OCI-LY1 (cell line): Measurements from ENCODE around the gene CNPY4.

ENCODE experiments used
- H2AFZ ChIP-seq: fragments of 200-600 bp; sonication (generic), shearing (Covaris generic); 2 replicates; pipeline ENCODE4 v1.6.0; 2014; ENCODE audit warnings: antibody characterized with exemption, mild to moderate bottlenecking, low read length
- H3F3A ChIP-seq: fragments of 200-600 bp; sonication (generic), shearing (Covaris generic); 2 replicates; pipeline ENCODE4 v1.6.0; 2014; ENCODE audit warnings: mild to moderate bottlenecking, antibody characterized with exemption, low read length, moderate library complexity; ENCODE audit not compliant: insufficient read depth
- H3K27ac ChIP-seq: fragments of 200-600 bp; sonication (generic); 2 replicates; pipeline ENCODE4 v1.5.1; 2014; ENCODE audit warnings: low read length, mixed run types, mild to moderate bottlenecking, low read depth; ENCODE audit not compliant: poor library complexity, severe bottlenecking
- H3K27me3 ChIP-seq: fragments of 200-600 bp; sonication (generic); 2 replicates; pipeline ENCODE4 v1.6.0; 2014; ENCODE audit warnings: antibody characterized with exemption, mild to moderate bottlenecking, low read length, moderate library complexity; ENCODE audit not compliant: insufficient read depth
- H3K36me3 ChIP-seq: fragments of 200-600 bp; sonication (generic); 2 replicates; pipeline ENCODE4 v1.6.1; 2014; ENCODE audit warnings: mild to moderate bottlenecking, antibody characterized with exemption, low read length, moderate library complexity, mixed read lengths; ENCODE audit not compliant: insufficient read depth
- H3K4me1 ChIP-seq: fragments of 200-600 bp; sonication (generic); 2 replicates; pipeline ENCODE4 v1.5.1; 2014; ENCODE audit warnings: mild to moderate bottlenecking, low read length, moderate library complexity; ENCODE audit not compliant: insufficient read depth, severe bottlenecking
- H3K4me2 ChIP-seq: fragments of 200-600 bp; sonication (generic), shearing (Covaris generic); 2 replicates; pipeline ENCODE4 v1.6.1; 2014; ENCODE audit warnings: low read length
- H3K4me3 ChIP-seq: fragments of 200-600 bp; sonication (generic); 2 replicates; pipeline ENCODE4 v1.5.1; 2014; ENCODE audit warnings: low read length, low read depth, mild to moderate bottlenecking, mixed read lengths; ENCODE audit not compliant: poor library complexity, severe bottlenecking
- H3K79me2 ChIP-seq: fragments of 200-600 bp; shearing (Covaris generic); 2 replicates; pipeline ENCODE4 v1.6.1; 2016; ENCODE audit warnings: mixed run types, low read length, mixed read lengths; ENCODE audit not compliant: insufficient read depth
- H3K9ac ChIP-seq: fragments of 200-600 bp; sonication (generic), shearing (Covaris generic); 2 replicates; pipeline ENCODE4 v1.6.1; 2014; ENCODE audit warnings: mild to moderate bottlenecking, low read length, mixed read lengths
- H3K9me2 ChIP-seq: fragments of 200-600 bp; sonication (generic), shearing (Covaris generic); 2 replicates; pipeline ENCODE4 v1.6.1; 2014; ENCODE audit warnings: low read depth, mild to moderate bottlenecking, low read length, mixed read lengths
- H3K9me3 ChIP-seq: fragments of 200-600 bp; shearing (Covaris generic); 2 replicates; pipeline ENCODE4 v1.6.1; 2014; ENCODE audit warnings: low read length, mixed read lengths
- H4K20me1 ChIP-seq: fragments of 200-600 bp; sonication (generic), shearing (Covaris generic); 2 replicates; pipeline ENCODE4 v1.6.0; 2016; ENCODE audit warnings: mild to moderate bottlenecking, low read length; ENCODE audit not compliant: insufficient read depth
- EZH2 ChIP-seq: fragments of 200-600 bp; sonication (generic), shearing (Covaris generic); IDR thresholded peaks from 2 replicates; pipeline ENCODE4 v1.8.0; 2017; ENCODE audit warnings: borderline replicate concordance, mixed run types, mild to moderate bottlenecking, antibody characterized with exemption, low read length, moderate library complexity, mixed read lengths
- TF ChIP-seq, protein P1 (sequence below): fragments of 200-600 bp; sonication (generic), shearing (Covaris generic); IDR thresholded peaks from 2 replicates; pipeline ENCODE4 v1.5.1; 2017; ENCODE audit warnings: mild to moderate bottlenecking, antibody characterized with exemption, low read length, moderate library complexity, mixed read lengths

CNPY4 gene

DNA sequence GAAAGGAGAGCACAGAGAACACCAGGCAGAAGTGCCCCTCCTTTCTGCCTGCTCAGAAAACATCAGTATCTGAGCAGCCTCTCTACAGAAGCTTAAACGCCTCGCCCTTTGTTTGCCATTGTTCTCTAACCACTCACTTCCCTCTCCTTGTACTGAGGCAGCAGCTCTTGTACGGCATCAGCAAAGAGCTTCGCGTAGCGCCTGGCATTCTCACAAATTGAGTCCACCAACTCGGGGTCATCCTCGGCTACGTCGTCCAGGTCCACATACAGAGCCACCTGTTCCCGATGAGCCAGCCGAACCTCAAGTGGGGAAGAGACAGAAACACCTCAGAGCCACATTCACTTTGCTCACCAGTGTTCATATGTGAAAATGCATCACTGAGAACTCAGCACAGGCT, 20.0 kb upstream of the CNPY4 start:
- H4K20me1 ChIP-seq = no peaks in the 10 kb centered on the region
- 0 out of 2 replicates have a peak, but pooled peaks cover 4% of the 10 kb centered on the region for H3F3A ChIP-seq
- peak overlapping the region; percentile 74 for H3K4me2 ChIP-seq
- H3K4me3 ChIP-seq = peak overlapping the region; percentile 87
- no peaks in the 10 kb centered on the region for H3K27me3 ChIP-seq
- H3K9ac ChIP-seq = peak overlapping the region; percentile 98; the same call in 1 of the 2 replicates
- no peak overlapping the region for H2AFZ ChIP-seq
- H3K9me2 ChIP-seq = no peaks in the 10 kb centered on the region
- peaks cover 63% of the 10 kb centered on the region for H3K36me3 ChIP-seq
- H3K9me3 ChIP-seq = no peaks in the 10 kb centered on the region
- no peak overlapping the region for H3K27ac ChIP-seq
- H3K4me1 ChIP-seq = peaks cover 17% of the 10 kb centered on the region
- TF ChIP-seq, protein P1, sequence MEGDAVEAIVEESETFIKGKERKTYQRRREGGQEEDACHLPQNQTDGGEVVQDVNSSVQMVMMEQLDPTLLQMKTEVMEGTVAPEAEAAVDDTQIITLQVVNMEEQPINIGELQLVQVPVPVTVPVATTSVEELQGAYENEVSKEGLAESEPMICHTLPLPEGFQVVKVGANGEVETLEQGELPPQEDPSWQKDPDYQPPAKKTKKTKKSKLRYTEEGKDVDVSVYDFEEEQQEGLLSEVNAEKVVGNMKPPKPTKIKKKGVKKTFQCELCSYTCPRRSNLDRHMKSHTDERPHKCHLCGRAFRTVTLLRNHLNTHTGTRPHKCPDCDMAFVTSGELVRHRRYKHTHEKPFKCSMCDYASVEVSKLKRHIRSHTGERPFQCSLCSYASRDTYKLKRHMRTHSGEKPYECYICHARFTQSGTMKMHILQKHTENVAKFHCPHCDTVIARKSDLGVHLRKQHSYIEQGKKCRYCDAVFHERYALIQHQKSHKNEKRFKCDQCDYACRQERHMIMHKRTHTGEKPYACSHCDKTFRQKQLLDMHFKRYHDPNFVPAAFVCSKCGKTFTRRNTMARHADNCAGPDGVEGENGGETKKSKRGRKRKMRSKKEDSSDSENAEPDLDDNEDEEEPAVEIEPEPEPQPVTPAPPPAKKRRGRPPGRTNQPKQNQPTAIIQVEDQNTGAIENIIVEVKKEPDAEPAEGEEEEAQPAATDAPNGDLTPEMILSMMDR = no peak
- TF ChIP-seq EZH2 = no peak
- peaks cover 10% of the 10 kb centered on the region for H3K79me2 ChIP-seq

DNA sequence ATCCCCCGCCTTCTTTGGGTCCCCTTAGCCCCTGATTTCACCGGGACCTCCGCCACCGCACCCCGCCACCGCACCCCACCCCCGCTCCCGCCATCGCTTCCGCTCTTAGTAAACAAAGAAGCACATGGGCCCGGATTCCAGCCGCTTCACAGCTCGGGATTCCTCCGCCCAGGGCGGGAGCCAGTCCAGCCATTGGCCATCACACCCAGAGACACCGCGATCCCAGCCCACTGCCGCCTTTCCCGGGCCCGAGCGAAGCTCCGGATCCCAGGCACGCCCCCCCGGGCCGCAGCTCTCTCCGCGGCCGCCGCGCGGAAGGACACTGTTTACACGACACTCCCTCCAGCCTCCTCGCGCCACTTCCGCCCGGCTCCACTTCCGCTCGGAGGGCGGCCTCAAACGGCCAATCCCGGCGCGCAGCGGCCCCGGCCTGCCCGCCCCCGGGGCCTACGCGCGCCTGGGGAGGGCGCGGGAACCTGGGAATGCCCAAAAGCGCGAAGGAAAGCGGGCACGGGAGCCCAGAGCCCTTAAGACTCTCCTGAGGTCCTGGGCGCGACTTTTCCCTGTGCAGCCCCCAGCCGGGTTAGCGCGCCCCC, 18.9 kb upstream of the CNPY4 start:
- Histone ChIP-seq H3K36me3 (peaks cover 60% of the 10 kb centered on the region), H3K4me3 (peak overlapping the region; percentile 87), H4K20me1 (no peaks in the 10 kb centered on the region), H3K9ac (peak overlapping the region; percentile 98), H3F3A (no peaks in the 10 kb centered on the region), H3K9me3 (no peaks in the 10 kb centered on the region), H3K79me2 (peaks cover 10% of the 10 kb centered on the region), H3K9me2 (no peaks in the 10 kb centered on the region), H3K27me3 (no peaks in the 10 kb centered on the region), H3K4me1 (peaks cover 17% of the 10 kb centered on the region), H3K4me2 (peak overlapping the region; percentile 74), H3K27ac (peak overlapping the region; percentile 89), H2AFZ (no peak overlapping the region)
- TF ChIP-seq EZH2 = no peak

DNA sequence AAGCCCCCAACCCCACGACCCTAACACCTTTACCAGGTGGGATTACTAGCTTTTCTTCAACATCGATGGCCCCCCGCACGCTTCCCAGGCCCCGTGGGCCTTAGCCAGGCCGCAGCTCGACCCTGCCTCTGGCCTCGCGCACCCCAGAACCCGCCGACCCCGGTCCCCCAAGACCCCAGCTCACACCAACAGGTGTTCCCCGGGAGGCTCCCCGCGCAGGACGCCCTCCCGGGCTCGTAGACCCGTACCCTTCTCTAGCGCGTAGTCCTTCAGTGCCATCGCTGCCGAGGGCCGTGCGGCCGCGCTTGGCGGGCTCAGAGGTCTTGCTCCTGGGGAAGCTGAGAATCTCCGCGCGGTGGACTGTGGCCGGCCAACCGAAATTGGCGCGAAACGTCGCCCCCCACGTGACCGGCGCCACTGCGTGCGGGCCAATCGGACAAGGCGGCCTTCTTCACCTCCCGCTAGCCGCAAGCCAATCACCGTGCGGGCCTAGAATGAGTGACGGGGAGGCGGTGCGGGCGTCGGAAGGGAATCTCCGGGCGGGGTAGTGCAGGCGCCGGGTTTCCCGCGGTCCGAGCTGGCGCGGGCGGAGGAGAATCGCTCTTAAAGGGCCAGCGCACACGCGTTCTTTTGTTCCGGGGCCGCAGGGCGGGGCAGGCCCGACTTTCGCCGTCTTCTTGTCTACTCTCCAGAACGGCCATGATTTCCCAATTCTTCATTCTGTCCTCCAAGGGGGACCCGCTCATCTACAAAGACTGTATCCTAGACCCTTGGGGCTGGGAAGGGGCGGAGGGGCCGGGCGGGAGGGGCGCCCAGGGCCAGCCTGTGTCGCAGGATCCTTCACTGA, 18.2 kb upstream of the CNPY4 start, which contains the start of the genes AP4M1 and MCM7:
AP4M1 (plus strand) TSS at position 628 of the 847 bp plus-strand sequence; CDS start at position 700, 72 bp downstream.
MCM7 (minus strand) TSS at position 382 of the 847 bp plus-strand sequence; CDS start at position 279, 103 bp downstream.
- Histone ChIP-seq H2AFZ (no peak within 1 kb of the TSS), H3K4me3 (peak within 1 kb of the TSS; percentile 87), H3K4me2 (peak within 1 kb of the TSS; percentile 74), H3K9me2 (no peaks in the 10 kb centered on the region), H3K27ac (peak within 1 kb of the TSS; percentile 89), H3K9me3 (no peaks in the 10 kb centered on the region), H3F3A (no peaks in the 10 kb centered on the region), H3K79me2 (peaks cover 10% of the 10 kb centered on the region), H3K4me1 (peaks cover 17% of the 10 kb centered on the region), H3K36me3 (peaks cover 60% of the 10 kb centered on the region), H4K20me1 (no peaks in the 10 kb centered on the region), H3K27me3 (no peaks in the 10 kb centered on the region), H3K9ac (peak within 1 kb of the TSS; percentile 98)
- no peak for TF ChIP-seq EZH2
- TF ChIP-seq, protein P1 = no peak
